ENCODE data around the gene SLC25A29. TPM values are rescaled to one million over a fixed set of nuclear protein-coding genes. Genes with fewer than 3 reads are reported as not detected.

SLC25A29 gene
- total and polyA plus RNA-seq, 2 of the 13 experiments (the other 11 are each of a cell fraction or from before 2014, with no cell fraction given) = 12.2 to 17.2 TPM

- POLR2A ChIA-PET = no interaction called here
- no peak overlapping the region for H2AFZ ChIP-seq (ENCODE audit: low read length)
- BruUV-seq (replicated peaks) = no TSS peak
- FAIRE-seq = no peak
- no peak overlapping the region for H3K27ac ChIP-seq (ENCODE audit: extremely low read length, insufficient read depth, low read length)
- H3K9ac ChIP-seq (ENCODE audit: insufficient read depth, low read depth, low read length) = no peak overlapping the region
- ATAC-seq = no peak
- no peak overlapping the region for H3K4me3 ChIP-seq (replicated peaks in 1 of 3; ENCODE audit: insufficient read depth in 1 of 3, low read depth in 2 of 3, low read length in 3 of 3)
- H3K36me3 ChIP-seq (replicated peaks in 1 of 2; ENCODE audit: control insufficient read depth in 1 of 2, insufficient read depth in 2 of 2, low read length in 2 of 2) = peaks cover 6 to 41% of the 10 kb centered on the region in 2 experiments
- intact Hi-C loops (cut with micrococcal nuclease; ENCODE audit: unreplicated experiment) (no loop called here), in situ Hi-C loops (cut with HindIII; ENCODE audit: extremely low pct_ligation_motif_present, low pct_unique_long_range_greater_than_20kb) (no loop called here)
- WGBS (ENCODE audit: low lambda C conversion rate) = 96% methylated on average over 3 of the region's 3 CpGs
- peaks cover 89% of the 10 kb centered on the region for H3K79me2 ChIP-seq (ENCODE audit: insufficient read depth, low read length)
- peaks cover 74% of the 10 kb centered on the region for H4K20me1 ChIP-seq (ENCODE audit: insufficient read depth, low read length)
- CTCF ChIA-PET (ENCODE audit: low intra/inter-chr PET ratio, low total read pairs) = no interaction called here
- no peaks in the 10 kb centered on the region for H3K9me3 ChIP-seq (ENCODE audit: low read length)
- H3K4me2 ChIP-seq (ENCODE audit: low read depth, low read length) = no peak overlapping the region
- TF ChIP-seq HNRNPH1 (optimal IDR thresholded peaks at IDR 0.05; ENCODE audit: low read depth, low read length) = no peak
- no peak for TF ChIP-seq ZNF768 (CRISPR knock-in tag; IDR thresholded peaks at IDR 0.05)
- TF ChIP-seq ZBTB33 (CRISPR knock-in tag; IDR thresholded peaks at IDR 0.05) = no peak
- TF ChIP-seq ZNF639 (CRISPR knock-in tag; conservative IDR thresholded peaks at IDR 0.05) = no peak
- no peak for DNase-seq (ENCODE audit: low spot score)
- H3K4me1 ChIP-seq (ENCODE audit: insufficient read depth, low read length) = peaks cover 27% of the 10 kb centered on the region
- H3K27me3 ChIP-seq (ENCODE audit: control insufficient read depth in 1 of 2, insufficient read depth in 2 of 2, low read length in 2 of 2) = no peaks in the 10 kb centered on the region
Observed at GRCh38 chr14:100263141-100263540, 43.1 kb downstream of the SLC25A29 start.

GRCh38 chr14:100262545-100262944, 43.7 kb downstream of the SLC25A29 start:
- no peak for FAIRE-seq
- CTCF ChIA-PET (ENCODE audit: low intra/inter-chr PET ratio, low total read pairs) = no interaction called here
- Histone ChIP-seq H3K9me3 (ENCODE audit: low read length) (no peaks in the 10 kb centered on the region), H3K4me1 (ENCODE audit: insufficient read depth, low read length) (peaks cover 21% of the 10 kb centered on the region), H3K9ac (ENCODE audit: insufficient read depth, low read depth, low read length) (no peak overlapping the region), H3K36me3 (replicated peaks in 1 of 2; ENCODE audit: control insufficient read depth in 1 of 2, insufficient read depth in 2 of 2, low read length in 2 of 2) (peaks cover 6 to 36% of the 10 kb centered on the region in 2 experiments; a peak in 4 of 5 replicates), H3K4me2 (ENCODE audit: low read depth, low read length) (no peak overlapping the region), H4K20me1 (ENCODE audit: insufficient read depth, low read length) (peaks cover 73% of the 10 kb centered on the region), H2AFZ (ENCODE audit: low read length) (no peak overlapping the region), H3K27ac (ENCODE audit: extremely low read length, insufficient read depth, low read length) (no peak overlapping the region), H3K27me3 (ENCODE audit: control insufficient read depth in 1 of 2, insufficient read depth in 2 of 2, low read length in 2 of 2) (no peaks in the 10 kb centered on the region), H3K4me3 (replicated peaks in 1 of 3; ENCODE audit: insufficient read depth in 1 of 3, low read depth in 2 of 3, low read length in 3 of 3) (no peak overlapping the region), H3K79me2 (ENCODE audit: insufficient read depth, low read length) (peaks cover 90% of the 10 kb centered on the region)
- intact Hi-C loops (cut with micrococcal nuclease; ENCODE audit: unreplicated experiment) (no loop called here), in situ Hi-C loops (cut with HindIII; ENCODE audit: extremely low pct_ligation_motif_present, low pct_unique_long_range_greater_than_20kb) (no loop called here)
- no TSS peak for BruUV-seq (replicated peaks)
- ATAC-seq = no peak
- 97% methylated on average over 5 of the region's 5 CpGs for WGBS (ENCODE audit: low lambda C conversion rate)
- POLR2A ChIA-PET = no interaction called here
- DNase-seq (ENCODE audit: low spot score) = no peak
- TF ChIP-seq ZNF883 (CRISPR knock-in tag; IDR thresholded peaks at IDR 0.05; ENCODE audit: not compliant biosample characterization) = no peak
- TF ChIP-seq KDM2A (CRISPR knock-in tag; IDR thresholded peaks at IDR 0.05; ENCODE audit: borderline replicate concordance, low read depth) = no peak
- no peak for TF ChIP-seq BORCS8-MEF2B (CRISPR knock-in tag; IDR thresholded peaks at IDR 0.05)
- no peak for TF ChIP-seq ZNF615 (CRISPR knock-in tag; IDR thresholded peaks at IDR 0.05; ENCODE audit: borderline replicate concordance)
- TF ChIP-seq ASH2L (IDR thresholded peaks at IDR 0.05; ENCODE audit: insufficient read length, low read depth, low read length) = no peak
- TF ChIP-seq SAP130 (CRISPR knock-in tag; IDR thresholded peaks at IDR 0.05; ENCODE audit: low read depth) = no peak
- TF ChIP-seq ZNF850 (CRISPR knock-in tag; conservative IDR thresholded peaks at IDR 0.05) = no peak
- TF ChIP-seq, protein P1, sequence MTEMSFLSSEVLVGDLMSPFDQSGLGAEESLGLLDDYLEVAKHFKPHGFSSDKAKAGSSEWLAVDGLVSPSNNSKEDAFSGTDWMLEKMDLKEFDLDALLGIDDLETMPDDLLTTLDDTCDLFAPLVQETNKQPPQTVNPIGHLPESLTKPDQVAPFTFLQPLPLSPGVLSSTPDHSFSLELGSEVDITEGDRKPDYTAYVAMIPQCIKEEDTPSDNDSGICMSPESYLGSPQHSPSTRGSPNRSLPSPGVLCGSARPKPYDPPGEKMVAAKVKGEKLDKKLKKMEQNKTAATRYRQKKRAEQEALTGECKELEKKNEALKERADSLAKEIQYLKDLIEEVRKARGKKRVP (CRISPR knock-in tag; IDR thresholded peaks at IDR 0.05) = no peak
- TF ChIP-seq ZNF383 (CRISPR knock-in tag; IDR thresholded peaks at IDR 0.05; ENCODE audit: borderline replicate concordance) = no peak
- no peak for TF ChIP-seq ZNF224 (CRISPR knock-in tag; IDR thresholded peaks at IDR 0.05)
- TF ChIP-seq GFI1 (CRISPR knock-in tag; IDR thresholded peaks at IDR 0.05; ENCODE audit: borderline replicate concordance) = no peak
